ENCODE measurements around the gene TIPARP.
A peak's percentile ranks its signal among the peaks of the same experiment; 100 is the strongest.

The TIPARP gene

GRCh38 chr3:156742401-156742800 lies 68.0 kb downstream of the TIPARP start:
- TF ChIP-seq CTCF (IDR thresholded peaks at IDR 0.05; ENCODE audit: insufficient read depth, low read depth, low read length, missing control alignments) = no peak

GRCh38 chr3:156743859-156744258 lies 69.5 kb downstream of the TIPARP start:
- H3K4me3 ChIP-seq (ENCODE audit: low read length) = no peak overlapping the region
- no peak for DNase-seq (ENCODE audit: low read depth)
- TF ChIP-seq CTCF (IDR thresholded peaks at IDR 0.05; ENCODE audit: insufficient read depth, low read depth, low read length, missing control alignments) = no peak

More at GRCh38 chr3:156742401-156742800, 68.0 kb downstream of the TIPARP start:
- DNase-seq (ENCODE audit: low read depth) = no peak
- no peak overlapping the region for H3K4me3 ChIP-seq (ENCODE audit: low read length)

GRCh38 chr3:156744631-156745030 lies 70.2 kb downstream of the TIPARP start:
- DNase-seq (ENCODE audit: low read depth) = no peak
- no peak for TF ChIP-seq CTCF (IDR thresholded peaks at IDR 0.05; ENCODE audit: insufficient read depth, low read depth, low read length, missing control alignments)
- no peak overlapping the region for H3K4me3 ChIP-seq (ENCODE audit: low read length)

- H3K4me3 ChIP-seq (ENCODE audit: low read length) = no peak overlapping the region
- DNase-seq (ENCODE audit: low read depth) = no peak
- TF ChIP-seq CTCF (IDR thresholded peaks at IDR 0.05; ENCODE audit: insufficient read depth, low read depth, low read length, missing control alignments) = no peak
Measured at GRCh38 chr3:156745766-156746165, 71.4 kb downstream of the TIPARP start.

- no peak overlapping the region for H3K4me3 ChIP-seq (ENCODE audit: low read length)
- DNase-seq (ENCODE audit: low read depth) = no peak
- no peak for TF ChIP-seq CTCF (IDR thresholded peaks at IDR 0.05; ENCODE audit: insufficient read depth, low read depth, low read length, missing control alignments)
Measured at GRCh38 chr3:156747046-156747445, 72.7 kb downstream of the TIPARP start.

GRCh38 chr3:156749244-156749643 lies 74.9 kb downstream of the TIPARP start:
- DNase-seq (ENCODE audit: low read depth) = no peak
- no peak for TF ChIP-seq CTCF (IDR thresholded peaks at IDR 0.05; ENCODE audit: insufficient read depth, low read depth, low read length, missing control alignments)
- no peak overlapping the region for H3K4me3 ChIP-seq (ENCODE audit: low read length)

GRCh38 chr3:156750191-156750873 lies 75.9 kb downstream of the TIPARP start:
- peak; percentile 38 for DNase-seq (ENCODE audit: low read depth)
- no peak for TF ChIP-seq CTCF (IDR thresholded peaks at IDR 0.05; ENCODE audit: insufficient read depth, low read depth, low read length, missing control alignments)
- no peak overlapping the region for H3K4me3 ChIP-seq (ENCODE audit: low read length)
